ENCODE data around the gene PDE6G.
"Not testable (repeated sequence)": the region's sequence is repeated elsewhere in the genome, so short reads cannot be mapped to it uniquely, and the experiment has no call there.

The PDE6G gene

GRCh38 chr17:81680150-81680549 is 23.8 kb upstream of the PDE6G start:
- TF ChIP-seq CTCF (IDR thresholded peaks at IDR 0.05; ENCODE audit: low read depth, low read length): no peak
- no peak for DNase-seq (ENCODE audit: extremely low read depth, low read depth)

GRCh38 chr17:81676906-81677305 is 20.6 kb upstream of the PDE6G start:
- TF ChIP-seq CTCF (IDR thresholded peaks at IDR 0.05; ENCODE audit: low read depth, low read length): no peak
- no peak for DNase-seq (ENCODE audit: extremely low read depth, low read depth)

GRCh38 chr17:81675515-81676221 is 19.3 kb upstream of the PDE6G start:
- TF ChIP-seq CTCF (IDR thresholded peaks at IDR 0.05; ENCODE audit: low read depth, low read length): peak; percentile 34
- DNase-seq (ENCODE audit: extremely low read depth, low read depth): not testable (repeated sequence)

- no peak for DNase-seq (ENCODE audit: extremely low read depth, low read depth)
Observed at GRCh38 chr17:81673561-81674258, 17.4 kb upstream of the PDE6G start.

GRCh38 chr17:81672954-81673353 is 16.6 kb upstream of the PDE6G start:
- DNase-seq (ENCODE audit: extremely low read depth, low read depth): no peak
- no peak for TF ChIP-seq CTCF (IDR thresholded peaks at IDR 0.05; ENCODE audit: low read depth, low read length)

More at GRCh38 chr17:81673561-81674258, 17.4 kb upstream of the PDE6G start:
- no peak for TF ChIP-seq CTCF (IDR thresholded peaks at IDR 0.05; ENCODE audit: low read depth, low read length)

GRCh38 chr17:81672504-81672903 is 16.2 kb upstream of the PDE6G start:
- no peak for DNase-seq (ENCODE audit: extremely low read depth, low read depth)
- TF ChIP-seq CTCF (IDR thresholded peaks at IDR 0.05; ENCODE audit: low read depth, low read length): no peak

GRCh38 chr17:81667754-81668153 is 11.4 kb upstream of the PDE6G start:
- DNase-seq (ENCODE audit: extremely low read depth, low read depth): no peak
- TF ChIP-seq CTCF (IDR thresholded peaks at IDR 0.05; ENCODE audit: low read depth, low read length): no peak
